Activated CD4-positive, alpha-beta T cell treated with anti-CD3 and anti-CD28 coated beads for 36 hours (primary cell): ENCODE measurements around the gene SORCS2. TPM values are rescaled to one million over a fixed set of nuclear protein-coding genes. Genes with fewer than 3 reads are reported as not detected.

ENCODE experiments used
- ATAC-seq: fragments of 200-7000 bp; cut with Tn5 transposase; one replicate; pipeline ENCODE4 v1.10.0; 2021; ENCODE audit warnings: mild to moderate bottlenecking, moderate library complexity
- CTCF ChIA-PET: fragments of 350-600 bp; sonication (Branson Sonifier 250); formaldehyde crosslinking; loops from one replicate; lab custom pipeline; 2021; ENCODE audit warnings: antibody characterized with exemption; lab: Charles Lee
- POLR2A ChIA-PET: fragments of 350-600 bp; sonication (Branson Sonifier 250); formaldehyde crosslinking; loops from one replicate; lab custom pipeline; 2021; ENCODE audit warnings: antibody characterized with exemption, inconsistent platforms; lab: Charles Lee
- DNase-seq: peaks from one replicate; pipeline ENCODE4 v3.0.0-alpha.2; 2020
- H3K27ac Mint-ChIP-seq: one replicate; pipeline ENCODE4 v1.8.0; 2021; ENCODE audit warnings: mixed read lengths
- H3K27me3 Mint-ChIP-seq: one replicate; pipeline ENCODE4 v1.8.0; 2021; ENCODE audit warnings: mixed read lengths
- H3K36me3 Mint-ChIP-seq: one replicate; pipeline ENCODE4 v1.8.0; 2021; ENCODE audit warnings: low read depth, mixed read lengths
- H3K4me1 Mint-ChIP-seq: one replicate; pipeline ENCODE4 v1.8.0; 2021; ENCODE audit warnings: mixed read lengths
- H3K4me3 Mint-ChIP-seq: one replicate; pipeline ENCODE4 v1.8.0; 2021; ENCODE audit warnings: mild to moderate bottlenecking, moderate library complexity, mixed read lengths
- H3K9me3 Mint-ChIP-seq: one replicate; pipeline ENCODE4 v1.8.0; 2021; ENCODE audit warnings: low read depth, mixed read lengths
- intact Hi-C, 2 experiments: fragments of 100-400 bp; cut with DNase I in 1 of 2; cut with micrococcal nuclease in 1 of 2; formaldehyde crosslinking; loops; one replicate each; pipeline versions ENCODE4 v1.14.2 to v1.15.1; 2022 to 2024; cut with DNase I, micrococcal nuclease
- total RNA-seq, 2 experiments: library from RNA; stranded (reverse); gene quantifications; one replicate each; pipeline ENCODE4 v1.2.3, GENCODE V29; 2021

Gene SORCS2
- total RNA-seq, 2 experiments from 2014 or later, result 0.04 TPM; not detected in 1

DNA sequence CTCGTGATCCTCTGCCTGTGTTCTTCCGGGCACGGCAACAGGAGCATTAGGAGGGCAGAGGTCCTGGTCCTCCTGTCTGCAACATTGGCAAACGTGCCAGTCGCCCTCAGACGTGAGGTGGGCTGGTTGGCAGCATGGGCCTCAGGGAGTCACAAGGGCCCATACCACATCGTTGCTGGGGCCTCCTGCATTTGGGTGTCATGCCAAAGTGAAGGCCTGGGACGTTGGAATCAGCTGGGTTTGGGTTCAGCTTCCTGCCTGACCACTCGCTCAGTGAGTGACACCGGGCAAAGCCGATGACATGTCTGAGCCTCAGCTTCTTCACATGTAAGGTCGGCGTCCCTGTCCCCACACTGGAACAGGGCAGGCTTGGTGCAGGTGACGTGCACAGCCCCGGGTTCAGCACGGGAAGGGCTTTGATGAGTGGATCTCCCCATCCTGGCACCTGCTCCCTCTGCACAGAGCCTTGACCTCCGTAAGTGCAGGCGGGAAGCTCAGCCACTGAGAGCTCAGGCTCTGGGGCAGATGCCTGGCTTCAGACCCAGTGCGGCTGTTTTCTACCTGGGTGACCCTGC, 150.8 kb downstream of the SORCS2 start:
- Mint-ChIP-seq H3K9me3 (peaks cover 10% of the 10 kb centered on the region), H3K27ac (no peak overlapping the region), H3K4me1 (no peaks in the 10 kb centered on the region), H3K4me3 (no peak overlapping the region), H3K27me3 (no peaks in the 10 kb centered on the region), H3K36me3 (no peaks in the 10 kb centered on the region)
- CTCF ChIA-PET, result interaction anchor here (1.2 kb wide), 1 partner anchor 8 kb away, joined by 5 read pairs; no protein-coding TSS in a partner anchor
- intact Hi-C loops, result no loop called here
- DNase-seq (no peak), ATAC-seq (no peak)
- POLR2A ChIA-PET, result no interaction called here

DNA sequence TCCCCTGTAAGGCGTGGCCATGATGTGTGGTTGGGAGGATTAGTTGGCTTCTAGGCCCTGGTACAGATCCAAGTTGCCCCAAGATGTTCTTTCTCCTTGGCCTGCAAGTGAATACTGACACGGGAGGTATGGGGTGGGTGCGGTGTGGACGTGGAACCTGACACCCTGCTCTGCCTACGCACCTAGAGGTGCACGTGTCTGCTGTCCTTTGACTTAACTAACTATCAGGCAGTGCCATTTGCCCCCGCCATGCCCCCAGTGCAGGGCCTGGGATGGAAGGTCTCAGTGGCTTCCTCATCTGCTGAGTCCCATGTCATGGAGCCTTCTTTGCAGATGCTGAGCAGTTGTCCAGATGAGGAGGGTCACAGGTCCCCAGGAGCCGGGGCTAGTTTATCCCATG, 151.6 kb downstream of the SORCS2 start:
- no peaks in the 10 kb centered on the region for H3K36me3 Mint-ChIP-seq
- H3K4me3 Mint-ChIP-seq, result no peak overlapping the region
- ATAC-seq, result no peak
- H3K27me3 Mint-ChIP-seq, result no peaks in the 10 kb centered on the region
- POLR2A ChIA-PET, result no interaction called here
- no peak overlapping the region for H3K27ac Mint-ChIP-seq
- H3K4me1 Mint-ChIP-seq, result no peaks in the 10 kb centered on the region
- peaks cover 10% of the 10 kb centered on the region for H3K9me3 Mint-ChIP-seq
- CTCF ChIA-PET, result interaction anchor here (1.2 kb wide), 1 partner anchor 9 kb away, joined by 5 read pairs; no protein-coding TSS in a partner anchor
- DNase-seq, result no peak
- intact Hi-C loops, result no loop called here

DNA sequence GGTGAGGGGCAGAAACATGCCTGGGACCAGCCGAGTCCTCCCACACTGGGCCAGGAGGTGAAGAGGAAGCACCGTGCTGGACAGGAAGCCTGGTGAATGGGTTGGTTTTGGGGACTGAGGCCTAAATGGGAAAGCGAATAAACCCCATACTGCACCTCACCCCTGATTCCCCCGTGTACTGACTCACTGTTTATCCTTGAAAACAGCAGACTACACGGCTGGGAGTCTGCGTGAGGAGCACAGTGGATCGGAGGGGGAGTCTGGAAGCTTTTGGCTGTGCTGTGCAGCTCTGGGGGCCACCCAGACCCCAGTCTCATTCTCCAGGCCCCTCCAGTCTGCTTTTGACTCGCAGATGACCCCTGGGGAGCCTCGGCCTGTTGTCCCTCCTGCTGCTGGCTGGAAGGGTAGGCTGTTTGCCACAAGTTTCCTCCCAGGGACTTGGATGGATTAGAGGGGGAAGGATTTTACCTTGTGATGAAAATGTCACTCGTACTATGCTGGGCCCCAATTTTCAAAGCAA, 152.4 kb downstream of the SORCS2 start:
- no peaks in the 10 kb centered on the region for H3K36me3 Mint-ChIP-seq
- intact Hi-C loops, result no loop called here
- CTCF ChIA-PET, result interaction anchor here (0.8 kb wide), 1 partner anchor 9 kb away, joined by 5 read pairs; no protein-coding TSS in a partner anchor
- POLR2A ChIA-PET, result no interaction called here
- DNase-seq (no peak), ATAC-seq (no peak)
- no peak overlapping the region for H3K4me3 Mint-ChIP-seq
- no peak overlapping the region for H3K27ac Mint-ChIP-seq
- H3K4me1 Mint-ChIP-seq, result no peaks in the 10 kb centered on the region
- H3K27me3 Mint-ChIP-seq, result no peaks in the 10 kb centered on the region
- peaks cover 10% of the 10 kb centered on the region for H3K9me3 Mint-ChIP-seq

DNA sequence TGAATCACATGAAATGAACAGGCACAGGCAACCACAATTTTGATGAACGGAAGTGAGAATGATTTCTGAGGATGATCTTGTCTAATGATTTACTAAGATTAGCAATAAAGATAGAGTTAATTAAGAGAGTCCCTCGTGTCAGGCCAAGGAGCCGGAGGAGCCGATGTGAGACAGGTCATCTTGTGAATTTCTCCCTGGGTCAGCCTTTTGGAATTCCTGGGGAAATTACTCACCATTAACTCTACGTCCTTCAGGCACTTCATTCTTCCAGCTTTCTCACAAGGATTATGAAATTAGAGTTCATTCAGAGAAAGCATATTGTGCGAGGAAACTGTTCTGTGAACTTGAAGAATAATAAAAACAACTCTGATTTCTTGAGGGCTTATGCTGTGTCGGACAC, 155.6 kb downstream of the SORCS2 start:
- POLR2A ChIA-PET, result no interaction called here
- no peak overlapping the region for H3K27ac Mint-ChIP-seq
- no peak overlapping the region for H3K4me3 Mint-ChIP-seq
- DNase-seq, result no peak
- peaks cover 10% of the 10 kb centered on the region for H3K9me3 Mint-ChIP-seq
- no peaks in the 10 kb centered on the region for H3K36me3 Mint-ChIP-seq
- ATAC-seq, result no peak
- H3K27me3 Mint-ChIP-seq, result peaks cover 2% of the 10 kb centered on the region
- intact Hi-C loops, result no loop called here
- H3K4me1 Mint-ChIP-seq, result no peaks in the 10 kb centered on the region
- CTCF ChIA-PET, result no interaction called here

DNA sequence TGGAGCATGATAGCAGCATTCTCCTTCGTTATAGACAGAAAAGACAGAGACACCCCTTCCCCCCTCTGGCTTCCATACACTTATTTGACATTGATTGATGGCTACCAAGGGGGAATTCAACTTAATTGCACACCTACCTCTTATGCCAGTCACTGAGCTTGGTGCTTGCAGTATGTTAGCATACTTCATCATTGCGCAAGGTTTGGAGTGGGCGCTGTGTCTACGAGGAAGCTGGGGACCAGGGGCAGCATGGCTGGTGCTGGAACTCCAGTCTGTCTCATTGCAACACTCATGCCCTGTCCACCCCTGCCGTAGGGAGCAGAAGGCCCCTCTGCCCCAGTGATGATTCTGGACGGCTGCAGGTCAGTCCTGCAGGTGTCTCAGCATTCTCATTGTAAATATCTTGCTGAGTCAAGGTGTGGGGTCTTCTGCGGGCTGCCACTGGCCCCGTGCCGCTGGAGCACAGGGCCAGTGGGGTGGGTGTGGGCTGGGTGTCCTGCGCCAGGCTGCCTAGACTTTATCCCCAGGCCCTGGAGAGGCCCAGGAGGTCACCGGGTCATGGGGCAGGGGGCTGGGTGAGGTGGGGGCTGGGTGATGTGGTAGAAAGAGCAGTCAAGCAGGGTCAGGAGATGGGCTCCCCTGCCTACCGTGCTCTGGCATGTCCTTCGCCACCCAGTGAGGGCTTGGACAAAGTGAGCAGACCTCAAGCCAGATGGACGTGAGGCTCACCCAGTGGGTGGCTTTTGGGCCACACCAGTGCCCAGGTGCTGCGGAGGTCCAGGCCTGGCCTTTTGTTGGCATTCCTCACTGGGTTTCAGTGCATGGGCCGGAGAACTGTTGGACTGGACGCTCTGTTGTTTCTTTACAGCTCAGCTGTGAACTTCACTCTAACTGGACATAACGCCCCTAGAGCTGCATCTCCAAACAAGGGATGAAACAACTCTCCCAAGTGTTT, 156.9 kb downstream of the SORCS2 start:
- Mint-ChIP-seq H3K9me3 (peaks cover 10% of the 10 kb centered on the region), H3K27me3 (peaks cover 2% of the 10 kb centered on the region), H3K4me3 (no peak overlapping the region), H3K27ac (no peak overlapping the region), H3K36me3 (no peaks in the 10 kb centered on the region), H3K4me1 (no peaks in the 10 kb centered on the region)
- intact Hi-C loops, result no loop called here
- ATAC-seq (no peak), DNase-seq (no peak)
- ChIA-PET CTCF (no interaction called here), POLR2A (no interaction called here)

DNA sequence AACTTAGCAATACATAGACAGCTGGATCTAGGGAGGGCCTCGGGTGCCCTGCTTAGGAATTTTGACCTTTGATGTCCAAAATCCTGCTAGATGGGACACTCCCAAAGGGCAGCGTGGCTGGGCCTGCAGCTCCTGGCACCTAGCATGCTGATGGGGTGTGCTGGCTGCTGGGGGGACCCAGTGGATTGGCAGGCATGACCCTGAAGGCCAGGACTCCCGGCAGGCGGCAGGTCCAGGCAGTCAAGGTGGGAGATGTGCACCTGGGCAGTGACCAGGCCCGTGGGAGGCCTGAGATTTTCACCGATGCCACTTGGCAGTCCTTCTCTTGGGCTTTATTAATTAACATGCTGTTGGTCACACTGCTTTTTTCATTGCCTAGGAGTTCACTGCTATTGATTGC, 158.1 kb downstream of the SORCS2 start:
- ChIA-PET POLR2A (no interaction called here), CTCF (no interaction called here)
- H3K9me3 Mint-ChIP-seq, result peaks cover 10% of the 10 kb centered on the region
- ATAC-seq (no peak), DNase-seq (no peak)
- no peak overlapping the region for H3K4me3 Mint-ChIP-seq
- peaks cover 2% of the 10 kb centered on the region for H3K27me3 Mint-ChIP-seq
- intact Hi-C loops, result no loop called here
- no peaks in the 10 kb centered on the region for H3K4me1 Mint-ChIP-seq
- H3K27ac Mint-ChIP-seq, result no peak overlapping the region
- H3K36me3 Mint-ChIP-seq, result no peaks in the 10 kb centered on the region

DNA sequence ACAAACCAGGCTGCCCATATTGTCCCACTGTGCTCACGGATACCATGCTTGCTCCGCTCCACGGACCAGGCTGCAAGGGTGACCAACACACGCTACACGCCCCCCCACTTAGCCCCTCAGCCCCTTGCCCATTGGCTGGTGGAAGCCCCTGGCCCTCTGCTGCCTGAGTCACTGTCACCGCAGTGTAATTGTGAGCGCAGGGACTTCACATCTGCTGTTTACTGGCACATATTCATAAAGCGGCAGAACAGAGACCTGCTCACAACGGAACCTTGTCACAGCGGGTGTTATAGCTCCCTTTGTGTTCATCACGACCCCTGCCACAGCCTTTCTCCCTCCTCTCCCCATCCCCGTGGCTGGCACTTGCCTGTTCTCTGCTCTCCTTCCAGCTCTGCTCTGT, 158.7 kb downstream of the SORCS2 start:
- intact Hi-C loops, result no loop called here
- ATAC-seq (no peak), DNase-seq (no peak)
- peaks cover 6% of the 10 kb centered on the region for H3K9me3 Mint-ChIP-seq
- ChIA-PET POLR2A (no interaction called here), CTCF (no interaction called here)
- H3K27ac Mint-ChIP-seq, result no peak overlapping the region
- no peaks in the 10 kb centered on the region for H3K4me1 Mint-ChIP-seq
- no peak overlapping the region for H3K4me3 Mint-ChIP-seq
- H3K27me3 Mint-ChIP-seq, result peaks cover 2% of the 10 kb centered on the region
- no peaks in the 10 kb centered on the region for H3K36me3 Mint-ChIP-seq

DNA sequence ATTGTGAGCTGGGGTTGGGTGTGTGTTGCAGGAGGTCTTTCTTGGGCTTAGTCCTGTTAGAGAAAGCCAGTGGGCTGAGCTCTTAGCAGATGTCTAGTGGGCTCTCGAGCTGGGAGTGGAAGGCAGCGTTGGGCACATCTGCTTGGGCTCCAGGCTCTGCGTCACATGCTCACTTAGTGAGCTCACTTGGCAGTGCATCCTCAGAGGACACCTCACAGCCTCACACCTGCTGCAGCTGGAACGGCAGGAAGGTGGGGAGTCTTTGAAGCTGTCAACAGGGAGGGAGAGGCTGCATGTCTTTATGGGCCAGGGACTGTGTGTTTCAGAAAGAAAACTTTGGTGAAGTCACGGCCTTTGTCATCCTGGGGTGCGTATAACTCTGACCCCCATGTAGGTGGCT, 160.1 kb downstream of the SORCS2 start:
- no peaks in the 10 kb centered on the region for H3K9me3 Mint-ChIP-seq
- DNase-seq (no peak), ATAC-seq (no peak)
- intact Hi-C loops, result no loop called here
- CTCF ChIA-PET, result no interaction called here
- POLR2A ChIA-PET, result no interaction called here
- peaks cover 2% of the 10 kb centered on the region for H3K27me3 Mint-ChIP-seq
- no peak overlapping the region for H3K27ac Mint-ChIP-seq
- no peak overlapping the region for H3K4me3 Mint-ChIP-seq
- H3K36me3 Mint-ChIP-seq, result no peaks in the 10 kb centered on the region
- H3K4me1 Mint-ChIP-seq, result no peaks in the 10 kb centered on the region

DNA sequence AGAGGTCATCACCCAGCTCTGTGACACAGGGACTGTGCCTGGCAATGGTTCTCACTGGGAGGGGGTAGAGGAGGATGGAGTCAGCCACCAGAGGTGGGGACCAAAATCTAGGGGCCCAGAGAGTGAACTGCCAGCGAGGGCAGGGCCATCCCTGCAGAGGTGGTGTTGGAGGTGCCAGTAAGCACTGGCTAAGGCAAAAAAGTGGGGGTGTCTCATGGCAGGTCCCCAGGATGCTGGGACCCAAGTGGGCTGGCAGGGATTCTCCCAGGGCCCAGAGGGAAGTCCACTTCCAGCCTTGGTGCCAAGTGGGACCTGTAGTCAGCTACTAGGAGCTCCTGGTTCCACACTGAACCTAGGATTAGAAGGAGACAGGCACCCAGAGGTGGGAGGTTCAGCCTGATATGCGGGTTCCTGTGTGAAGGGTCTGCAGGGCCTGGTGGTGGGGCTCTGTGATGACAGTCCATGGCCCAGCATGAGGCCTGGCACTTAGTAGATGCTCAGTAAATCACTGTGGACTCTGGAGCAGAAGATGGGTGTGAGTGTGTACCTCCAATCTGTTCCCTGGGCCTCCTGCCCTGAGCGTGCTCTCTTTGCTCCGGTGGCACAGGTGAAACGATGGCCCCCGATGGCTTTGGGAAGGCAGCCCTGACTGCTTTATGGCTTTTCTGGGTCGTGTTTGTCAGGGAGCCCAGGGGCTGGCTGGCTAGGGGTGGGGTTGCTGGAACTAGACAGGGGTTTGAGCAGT, 160.9 kb downstream of the SORCS2 start:
- ChIA-PET CTCF (no interaction called here), POLR2A (no interaction called here)
- H3K4me1 Mint-ChIP-seq, result no peaks in the 10 kb centered on the region

DNA sequence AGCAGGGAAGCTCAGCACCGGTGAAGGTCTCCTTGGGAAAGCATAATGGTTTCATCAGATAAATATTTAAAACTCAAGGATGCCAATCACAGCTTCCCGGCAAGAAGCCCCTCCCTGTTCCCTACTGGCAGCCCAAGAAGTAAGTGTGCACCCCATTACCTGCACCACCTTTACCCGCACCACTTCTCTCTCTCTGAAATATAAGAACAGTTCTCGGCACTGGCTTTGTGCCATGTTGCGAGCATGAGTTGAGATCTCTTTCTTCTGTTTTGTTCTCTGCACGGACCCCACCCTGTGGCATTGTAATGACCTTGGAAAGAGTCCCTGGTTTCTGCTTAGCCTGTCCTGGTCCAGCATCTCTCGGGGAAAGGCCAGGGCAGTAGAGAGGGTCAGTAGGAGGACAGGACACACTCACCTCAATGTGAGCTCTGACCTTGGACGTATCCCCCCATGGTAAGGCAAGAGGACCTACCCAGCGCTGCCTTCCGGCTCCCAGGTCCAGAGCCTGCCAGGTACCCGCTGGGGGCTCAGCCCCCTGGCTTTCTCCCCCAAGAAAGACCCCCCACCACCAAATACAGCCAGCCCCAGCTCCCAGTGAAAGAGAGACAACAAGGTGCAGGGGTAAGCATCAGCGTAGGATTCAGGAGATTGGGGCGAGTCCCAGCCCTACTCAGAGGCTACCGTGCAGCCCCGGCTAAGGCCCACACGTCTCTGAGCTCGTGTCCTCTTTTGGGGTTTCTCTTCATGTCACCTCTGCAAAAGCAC, 161.7 kb downstream of the SORCS2 start:
- intact Hi-C loops, result no loop called here
- CTCF ChIA-PET, result no interaction called here
- ATAC-seq, result no peak

More for the DNA sequence above, 160.9 kb downstream of the SORCS2 start:
- DNase-seq (no peak), ATAC-seq (no peak)
- Mint-ChIP-seq H3K9me3 (no peaks in the 10 kb centered on the region), H3K36me3 (no peaks in the 10 kb centered on the region), H3K27me3 (peaks cover 2% of the 10 kb centered on the region), H3K4me3 (no peak overlapping the region), H3K27ac (no peak overlapping the region)
- intact Hi-C loops, result no loop called here

DNA sequence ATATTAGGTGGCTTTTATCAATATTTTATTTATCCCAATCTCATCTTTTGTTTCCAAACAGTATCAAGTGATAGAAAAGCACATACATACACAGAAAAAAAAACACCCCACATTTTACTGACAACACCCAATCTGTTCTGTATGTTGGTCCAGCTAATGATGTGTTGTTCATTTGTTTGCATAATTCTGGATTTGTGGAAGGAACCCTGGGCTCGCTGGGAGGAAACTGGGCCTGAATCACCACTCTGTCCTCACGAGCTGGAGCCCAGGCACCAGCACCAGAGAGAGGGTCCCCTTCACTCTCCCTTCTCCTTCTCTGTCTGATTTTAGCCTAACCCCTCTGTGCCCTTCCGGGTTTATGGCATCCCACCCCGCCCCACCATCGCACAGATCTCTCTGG, 162.6 kb downstream of the SORCS2 start:
- ATAC-seq, result no peak
- Mint-ChIP-seq H3K27ac (no peak overlapping the region), H3K4me1 (no peaks in the 10 kb centered on the region), H3K4me3 (no peak overlapping the region), H3K27me3 (peaks cover 2% of the 10 kb centered on the region), H3K36me3 (no peaks in the 10 kb centered on the region), H3K9me3 (no peaks in the 10 kb centered on the region)
- intact Hi-C loops, result no loop called here
- DNase-seq, result no peak
- ChIA-PET CTCF (no interaction called here), POLR2A (no interaction called here)

More for the DNA sequence above, 161.7 kb downstream of the SORCS2 start:
- peaks cover 2% of the 10 kb centered on the region for H3K27me3 Mint-ChIP-seq
- no peak for DNase-seq
- H3K36me3 Mint-ChIP-seq, result no peaks in the 10 kb centered on the region
- H3K27ac Mint-ChIP-seq, result no peak overlapping the region
- H3K4me3 Mint-ChIP-seq, result no peak overlapping the region
- H3K9me3 Mint-ChIP-seq, result no peaks in the 10 kb centered on the region
- POLR2A ChIA-PET, result no interaction called here
- no peaks in the 10 kb centered on the region for H3K4me1 Mint-ChIP-seq
